Ovary (tissue), 3 donors: ENCODE data around the gene EPHA7.

Source experiments
- EP300 ChIP-seq: sonication (generic); formaldehyde crosslinking; IDR thresholded peaks from one replicate; pipeline ENCODE4 v1.6.1; 2017; ENCODE audit warnings: antibody characterized with exemption
- POLR2A ChIP-seq: fragments of 450-650 bp; IDR thresholded peaks from one replicate; pipeline ENCODE4 v1.6.1; 2017; ENCODE audit warnings: antibody characterized with exemption, mild to moderate bottlenecking, moderate library complexity
- TF ChIP-seq, protein P1 (sequence below), 3 donors: fragments of 450-650 bp in 2 of 3; fragments of 200-600 bp in 1 of 3; IDR thresholded peaks; one replicate each; pipeline versions ENCODE4 v1.5.1 to v1.8.0; 2016 to 2022; ENCODE audit warnings: antibody characterized with exemption in 3 of 3, mild to moderate bottlenecking in 1 of 3
- donor health status: DM: no; HTN: no; CAD: no.

DNA sequence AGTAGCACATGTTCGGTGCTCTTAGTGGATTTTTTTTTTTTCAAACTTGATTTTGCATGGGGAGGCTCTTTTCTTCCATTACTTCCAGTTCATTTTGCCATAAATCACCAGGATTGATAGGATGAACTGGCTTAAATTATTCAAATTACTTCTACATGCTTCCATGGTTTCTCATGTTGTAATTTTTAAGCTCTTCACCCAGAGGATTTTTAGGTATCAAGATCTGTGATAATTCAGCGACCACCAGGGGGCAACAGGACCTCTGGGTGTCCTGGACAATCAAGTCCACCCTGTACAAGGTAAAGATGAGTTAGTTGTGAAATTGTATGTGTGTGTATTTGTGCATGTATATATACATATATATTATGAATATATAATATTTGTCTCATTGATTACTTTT is 4.2 kb upstream of the EPHA7 start:
- TF ChIP-seq EP300 (no peak), POLR2A (no peak)
- TF ChIP-seq, protein P1, sequence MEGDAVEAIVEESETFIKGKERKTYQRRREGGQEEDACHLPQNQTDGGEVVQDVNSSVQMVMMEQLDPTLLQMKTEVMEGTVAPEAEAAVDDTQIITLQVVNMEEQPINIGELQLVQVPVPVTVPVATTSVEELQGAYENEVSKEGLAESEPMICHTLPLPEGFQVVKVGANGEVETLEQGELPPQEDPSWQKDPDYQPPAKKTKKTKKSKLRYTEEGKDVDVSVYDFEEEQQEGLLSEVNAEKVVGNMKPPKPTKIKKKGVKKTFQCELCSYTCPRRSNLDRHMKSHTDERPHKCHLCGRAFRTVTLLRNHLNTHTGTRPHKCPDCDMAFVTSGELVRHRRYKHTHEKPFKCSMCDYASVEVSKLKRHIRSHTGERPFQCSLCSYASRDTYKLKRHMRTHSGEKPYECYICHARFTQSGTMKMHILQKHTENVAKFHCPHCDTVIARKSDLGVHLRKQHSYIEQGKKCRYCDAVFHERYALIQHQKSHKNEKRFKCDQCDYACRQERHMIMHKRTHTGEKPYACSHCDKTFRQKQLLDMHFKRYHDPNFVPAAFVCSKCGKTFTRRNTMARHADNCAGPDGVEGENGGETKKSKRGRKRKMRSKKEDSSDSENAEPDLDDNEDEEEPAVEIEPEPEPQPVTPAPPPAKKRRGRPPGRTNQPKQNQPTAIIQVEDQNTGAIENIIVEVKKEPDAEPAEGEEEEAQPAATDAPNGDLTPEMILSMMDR (IDR thresholded peaks at IDR 0.05), result no peak
